CD4-positive, alpha-beta T cell treated with Interleukin-2 at 100 ng/mL for 4 hours (primary cell): ENCODE results near the gene CD68.

Experiments used
- DNase-seq: peaks from one replicate; pipeline ENCODE4 v3.0.0-alpha.2; 2020; ENCODE audit warnings: low spot score

Gene CD68

DNA sequence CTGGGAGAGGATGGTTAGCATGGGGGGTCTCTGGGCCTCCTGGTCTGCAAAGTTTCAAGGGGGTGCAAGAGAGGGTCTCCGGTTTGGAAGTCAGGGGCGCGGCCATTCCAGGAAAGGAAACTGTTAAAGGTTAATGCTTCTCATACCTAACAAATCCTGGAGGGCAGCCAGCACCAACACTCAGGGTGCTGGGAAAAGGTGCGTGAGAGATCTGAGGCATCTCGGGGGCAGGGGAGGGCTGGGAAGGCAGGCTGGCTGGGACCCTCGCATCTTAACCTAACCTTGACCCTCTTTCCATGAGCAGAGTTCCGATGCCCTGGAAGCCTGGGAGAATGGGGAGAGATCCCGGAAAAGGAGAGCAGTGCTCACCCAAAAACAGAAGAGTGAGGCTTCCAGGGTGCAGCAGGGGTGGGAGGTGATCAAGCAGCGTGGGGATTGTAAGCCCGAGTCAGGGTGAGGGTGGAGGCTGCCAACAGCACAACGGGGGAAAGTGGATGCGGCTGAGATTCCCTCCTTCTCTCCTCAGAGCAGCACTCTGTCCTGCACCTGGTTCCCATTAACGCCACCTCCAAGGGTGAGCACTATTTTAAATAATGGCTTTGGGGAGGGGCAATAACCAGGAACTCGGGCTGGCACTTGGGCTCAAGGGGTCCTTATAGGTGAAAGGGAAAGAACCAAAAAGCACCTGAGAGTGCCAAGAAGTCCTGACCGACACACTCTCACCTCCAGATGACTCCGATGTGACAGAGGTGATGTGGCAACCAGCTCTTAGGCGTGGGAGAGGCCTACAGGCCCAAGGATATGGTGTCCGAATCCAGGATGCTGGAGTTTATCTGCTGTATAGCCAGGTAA is 19.9 kb upstream of the CD68 start:
- no peak for DNase-seq

DNA sequence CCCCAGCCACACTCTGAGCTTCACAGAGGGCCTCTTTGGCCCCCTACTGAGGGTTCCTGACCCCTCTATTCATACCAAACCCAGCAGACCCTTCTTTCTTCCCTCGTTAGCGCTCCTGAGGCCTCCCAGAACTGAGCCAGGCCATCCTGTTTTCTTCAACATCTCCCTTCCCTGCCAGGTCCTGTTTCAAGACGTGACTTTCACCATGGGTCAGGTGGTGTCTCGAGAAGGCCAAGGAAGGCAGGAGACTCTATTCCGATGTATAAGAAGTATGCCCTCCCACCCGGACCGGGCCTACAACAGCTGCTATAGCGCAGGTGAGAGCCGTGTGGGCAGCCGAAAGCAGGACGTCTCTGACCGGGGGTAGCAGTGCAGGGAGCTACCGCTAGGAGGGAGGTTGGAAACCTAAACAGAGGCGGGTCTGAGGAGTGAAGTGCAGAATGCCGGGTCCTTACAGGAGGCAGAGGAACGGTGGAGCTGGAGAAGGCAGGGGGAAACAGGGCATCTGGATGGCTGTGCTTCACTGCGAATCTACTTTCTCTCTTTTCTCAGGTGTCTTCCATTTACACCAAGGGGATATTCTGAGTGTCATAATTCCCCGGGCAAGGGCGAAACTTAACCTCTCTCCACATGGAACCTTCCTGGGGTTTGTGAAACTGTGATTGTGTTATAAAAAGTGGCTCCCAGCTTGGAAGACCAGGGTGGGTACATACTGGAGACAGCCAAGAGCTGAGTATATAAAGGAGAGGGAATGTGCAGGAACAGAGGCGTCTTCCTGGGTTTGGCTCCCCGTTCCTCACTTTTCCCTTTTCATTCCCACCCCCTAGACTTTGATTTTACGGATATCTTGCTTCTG is 19.0 kb upstream of the CD68 start:
- peak; percentile 61 for DNase-seq

DNA sequence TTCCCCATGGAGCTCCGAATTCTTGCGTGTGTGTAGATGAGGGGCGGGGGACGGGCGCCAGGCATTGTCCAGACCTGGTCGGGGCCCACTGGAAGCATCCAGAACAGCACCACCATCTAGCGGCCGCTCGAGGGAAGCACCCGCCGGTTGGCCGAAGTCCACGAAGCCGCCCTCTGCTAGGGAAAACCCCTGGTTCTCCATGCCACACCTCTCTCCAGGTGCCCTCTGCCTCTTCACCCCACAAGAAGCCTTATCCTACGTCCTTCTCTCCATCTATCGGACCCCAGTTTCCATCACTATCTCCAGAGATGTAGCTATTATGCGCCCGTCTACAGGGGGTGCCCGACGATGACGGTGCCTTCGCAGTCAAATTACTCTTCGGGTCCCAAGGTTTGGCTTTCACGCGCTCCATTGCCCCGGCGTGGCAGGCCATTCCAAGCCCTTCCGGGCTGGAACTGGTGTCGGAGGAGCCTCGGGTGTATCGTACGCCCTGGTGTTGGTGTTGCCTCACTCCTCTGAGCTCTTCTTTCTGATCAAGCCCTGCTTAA is 18.3 kb upstream of the CD68 start:
- DNase-seq, result peak; percentile 83

DNA sequence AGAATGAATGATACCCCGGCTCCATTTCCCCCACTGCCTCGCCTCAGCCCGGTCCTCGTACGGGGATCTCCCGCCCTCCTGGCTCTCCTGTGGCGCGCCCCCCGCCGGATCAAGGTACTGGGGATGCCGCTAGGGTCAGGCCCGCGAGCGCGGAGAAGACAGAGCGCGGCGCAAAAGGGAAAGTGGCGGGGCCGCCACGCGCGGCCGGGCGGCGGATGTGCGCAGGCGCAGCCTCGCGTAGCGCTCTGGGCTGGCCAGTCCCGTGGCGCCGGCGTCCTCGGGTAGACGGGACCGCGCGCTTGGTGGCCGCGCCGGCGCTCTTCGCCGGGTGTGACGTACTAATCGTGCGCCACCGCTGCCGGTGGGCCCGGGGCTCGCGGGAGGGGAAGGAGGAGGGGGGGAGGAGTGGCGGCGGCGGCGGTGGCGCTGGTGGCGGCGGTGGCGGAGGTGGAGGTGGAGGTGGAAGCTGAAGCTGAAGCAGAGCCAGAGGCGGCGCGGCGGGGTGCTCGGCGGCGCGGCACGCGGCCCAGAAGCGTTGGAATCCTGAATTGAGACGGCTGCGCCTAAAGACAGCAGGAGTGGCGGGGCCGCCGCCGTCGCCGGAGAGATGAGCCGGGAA is 17.7 kb upstream of the CD68 start, which contains the start of gene SENP3:
Gene SENP3 (plus strand): TSS at position 331 of the 619 bp plus-strand sequence. CDS start 1,158 bp downstream, outside the sequence.
- peak; percentile 89 for DNase-seq

DNA sequence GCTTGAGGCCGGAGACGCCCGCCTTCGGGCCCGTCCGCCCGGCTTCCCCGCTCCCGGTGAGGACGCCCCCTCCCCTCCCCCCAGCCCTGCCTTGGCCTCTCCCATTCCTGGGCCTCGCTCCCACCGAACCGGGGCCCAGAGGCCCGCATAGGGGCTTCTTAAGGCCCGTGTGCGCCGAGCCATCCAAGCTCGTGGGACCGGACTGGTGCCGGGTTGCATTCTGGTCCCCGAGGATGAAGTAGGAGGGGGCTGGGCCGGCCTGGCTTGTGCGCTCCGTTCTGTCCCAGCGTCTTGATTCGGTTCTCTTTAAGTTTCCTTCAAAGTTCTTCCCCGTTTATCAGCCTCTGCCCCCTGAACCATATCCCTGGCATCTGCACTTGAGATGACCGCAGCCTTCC is 17.2 kb upstream of the CD68 start:
- DNase-seq, result no peak

DNA sequence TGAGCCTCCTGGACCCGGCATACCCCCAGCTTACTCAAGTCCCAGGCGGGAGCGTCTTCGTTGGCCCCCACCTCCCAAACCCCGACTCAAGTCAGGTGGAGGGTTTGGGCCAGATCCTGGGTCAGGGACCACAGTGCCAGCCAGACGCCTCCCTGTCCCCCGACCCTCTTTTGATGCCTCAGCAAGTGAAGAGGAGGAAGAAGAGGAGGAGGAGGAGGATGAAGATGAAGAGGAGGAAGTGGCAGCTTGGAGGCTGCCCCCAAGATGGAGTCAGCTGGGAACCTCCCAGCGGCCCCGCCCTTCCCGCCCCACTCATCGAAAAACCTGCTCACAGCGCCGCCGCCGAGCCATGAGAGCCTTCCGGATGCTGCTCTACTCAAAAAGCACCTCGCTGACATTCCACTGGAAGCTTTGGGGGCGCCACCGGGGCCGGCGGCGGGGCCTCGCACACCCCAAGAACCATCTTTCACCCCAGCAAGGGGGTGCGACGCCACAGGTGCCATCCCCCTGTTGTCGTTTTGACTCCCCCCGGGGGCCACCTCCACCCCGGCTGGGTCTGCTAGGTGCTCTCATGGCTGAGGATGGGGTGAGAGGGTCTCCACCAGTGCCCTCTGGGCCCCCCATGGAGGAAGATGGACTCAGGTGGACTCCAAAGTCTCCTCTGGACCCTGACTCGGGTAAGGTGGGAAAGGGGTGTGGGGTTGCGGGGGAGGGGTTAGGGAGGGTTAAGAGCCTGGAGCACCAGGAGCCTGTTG is 16.1 kb upstream of the CD68 start:
- DNase-seq, result no peak

DNA sequence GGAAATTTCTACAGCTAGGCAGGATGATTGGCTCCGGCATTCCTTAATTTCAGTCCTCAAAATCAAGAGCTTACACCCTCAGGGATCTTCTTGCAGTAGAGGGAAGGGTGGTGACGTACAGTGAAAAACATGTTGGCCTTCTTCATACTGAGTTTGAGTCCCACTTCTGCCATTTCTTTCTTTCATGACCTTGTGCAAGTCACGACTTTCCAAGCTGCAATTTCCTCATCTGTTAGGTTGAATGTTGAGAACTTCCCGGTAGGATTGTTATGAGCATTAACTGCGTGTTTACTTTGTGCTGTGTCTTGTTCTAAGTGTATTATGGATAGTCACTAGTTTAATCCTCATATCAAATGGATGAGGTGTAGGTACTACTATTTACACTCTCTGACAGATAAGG is 9.9 kb upstream of the CD68 start:
- DNase-seq, result no peak

DNA sequence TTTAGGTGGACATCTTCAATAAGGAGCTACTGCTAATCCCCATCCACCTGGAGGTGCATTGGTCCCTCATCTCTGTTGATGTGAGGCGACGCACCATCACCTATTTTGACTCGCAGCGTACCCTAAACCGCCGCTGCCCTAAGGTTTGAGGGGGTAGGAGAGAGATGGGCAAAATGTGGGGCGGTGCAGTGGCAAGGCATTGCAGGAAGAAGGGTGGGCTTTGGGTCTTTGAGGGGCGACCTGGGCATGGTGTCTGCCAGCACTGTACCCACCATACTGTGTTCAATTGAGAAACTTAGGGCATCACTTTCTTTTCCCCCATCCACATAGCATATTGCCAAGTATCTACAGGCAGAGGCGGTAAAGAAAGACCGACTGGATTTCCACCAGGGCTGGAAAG is 9.1 kb upstream of the CD68 start:
- no peak for DNase-seq

DNA sequence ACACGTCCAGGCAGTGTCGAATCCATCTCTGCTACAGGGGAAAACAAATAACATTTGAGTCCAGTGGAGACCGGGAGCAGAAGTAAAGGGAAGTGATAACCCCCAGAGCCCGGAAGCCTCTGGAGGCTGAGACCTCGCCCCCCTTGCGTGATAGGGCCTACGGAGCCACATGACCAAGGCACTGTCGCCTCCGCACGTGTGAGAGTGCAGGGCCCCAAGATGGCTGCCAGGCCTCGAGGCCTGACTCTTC is 7.2 kb upstream of the CD68 start:
- no peak for DNase-seq

DNA sequence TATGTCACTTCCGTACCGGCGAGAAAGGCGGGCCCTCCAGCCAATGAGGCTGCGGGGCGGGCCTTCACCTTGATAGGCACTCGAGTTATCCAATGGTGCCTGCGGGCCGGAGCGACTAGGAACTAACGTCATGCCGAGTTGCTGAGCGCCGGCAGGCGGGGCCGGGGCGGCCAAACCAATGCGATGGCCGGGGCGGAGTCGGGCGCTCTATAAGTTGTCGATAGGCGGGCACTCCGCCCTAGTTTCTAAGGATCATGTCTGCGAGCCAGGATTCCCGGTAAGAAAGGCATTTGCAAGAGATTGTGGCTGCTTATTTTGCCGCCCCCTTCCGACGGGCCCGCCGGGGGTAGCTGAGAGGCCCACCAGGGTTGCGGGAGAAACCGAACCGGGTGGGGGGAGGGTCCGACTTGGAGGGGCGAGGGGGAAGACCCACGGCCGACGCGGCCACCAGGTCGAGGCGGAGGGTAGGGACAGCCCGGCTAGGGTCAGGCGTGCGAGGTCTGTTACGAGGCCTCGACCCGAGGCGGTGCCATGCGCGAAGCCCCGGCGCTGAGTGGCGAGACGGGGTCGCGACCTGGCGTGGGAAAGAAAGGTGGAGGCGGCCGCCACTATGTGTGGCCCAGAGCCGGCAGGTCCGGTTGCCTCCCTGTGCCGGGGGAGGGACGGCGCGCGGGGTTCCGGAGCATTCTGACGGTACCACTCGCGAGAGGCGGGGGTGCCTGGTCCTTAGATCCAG is 6.7 kb upstream of the CD68 start:
- DNase-seq, result peak; percentile 100

DNA sequence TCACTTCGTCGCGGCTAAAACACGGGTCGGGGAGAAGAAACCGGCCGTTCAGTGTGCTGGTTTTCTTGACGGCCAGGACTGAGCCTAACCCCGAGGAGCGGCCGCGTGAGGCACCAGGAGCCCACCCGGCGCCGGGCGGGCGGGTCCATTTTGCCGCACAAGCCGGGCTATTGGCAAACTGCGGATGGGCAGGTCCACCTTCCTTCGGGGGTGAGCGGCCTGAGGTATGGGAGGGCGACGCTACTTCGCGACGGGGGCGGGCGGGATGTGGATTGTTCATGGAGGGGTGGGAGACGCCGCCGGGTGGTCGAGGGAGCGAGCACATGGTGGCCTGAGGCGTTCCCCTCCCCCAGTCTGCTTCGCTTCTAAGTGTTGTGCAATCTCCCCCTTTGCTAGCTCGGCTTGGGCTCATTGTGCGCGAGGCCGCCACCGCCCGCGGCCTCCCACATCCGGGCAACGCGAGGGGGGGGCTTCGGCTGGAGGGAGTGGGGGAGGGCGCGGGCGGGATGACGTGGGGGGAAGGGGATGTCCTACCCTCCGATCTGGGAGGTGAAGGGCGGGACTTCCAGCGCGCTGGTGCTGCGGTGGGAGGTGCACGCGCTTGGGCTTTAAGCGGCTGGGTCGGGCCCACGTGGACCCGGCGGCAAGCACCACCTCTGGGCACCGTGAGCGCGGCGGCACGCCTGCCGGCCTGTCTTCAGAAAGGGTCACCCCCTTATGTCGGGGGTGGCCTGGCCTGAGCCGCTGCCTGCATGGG is 5.9 kb upstream of the CD68 start:
- peak; percentile 93 for DNase-seq

DNA sequence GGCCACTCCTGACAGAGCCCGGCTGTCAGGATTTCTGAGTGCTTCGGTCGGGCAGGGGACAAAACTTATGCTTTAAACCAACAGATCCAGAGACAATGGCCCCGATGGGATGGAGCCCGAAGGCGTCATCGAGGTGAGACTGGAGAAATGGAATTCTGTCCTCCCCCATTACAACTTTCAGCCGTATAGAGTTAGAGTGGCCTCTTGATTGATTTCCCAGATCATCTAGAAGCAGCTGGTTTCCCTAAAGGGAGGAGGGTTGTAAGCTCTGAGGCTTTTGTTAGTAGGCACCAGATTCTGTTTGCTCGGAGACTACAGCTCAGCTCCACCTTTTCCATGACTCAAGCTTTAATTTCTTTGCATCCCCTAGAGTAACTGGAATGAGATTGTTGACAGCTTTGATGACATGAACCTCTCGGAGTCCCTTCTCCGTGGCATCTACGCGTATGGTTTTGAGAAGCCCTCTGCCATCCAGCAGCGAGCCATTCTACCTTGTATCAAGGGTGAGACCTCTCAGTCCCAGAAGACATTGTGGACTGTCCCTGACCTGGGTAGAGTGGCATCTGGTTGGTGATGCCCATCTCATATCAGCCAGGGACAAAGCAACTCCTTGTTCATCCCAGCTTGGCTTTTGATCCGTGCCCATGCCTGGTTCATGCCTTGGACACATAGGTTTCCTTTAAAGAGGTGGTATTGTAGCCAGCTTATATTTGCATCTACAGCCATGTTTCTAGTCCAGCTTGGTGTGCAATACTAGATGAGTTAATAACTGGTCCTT is 5.1 kb upstream of the CD68 start:
- DNase-seq, result no peak

DNA sequence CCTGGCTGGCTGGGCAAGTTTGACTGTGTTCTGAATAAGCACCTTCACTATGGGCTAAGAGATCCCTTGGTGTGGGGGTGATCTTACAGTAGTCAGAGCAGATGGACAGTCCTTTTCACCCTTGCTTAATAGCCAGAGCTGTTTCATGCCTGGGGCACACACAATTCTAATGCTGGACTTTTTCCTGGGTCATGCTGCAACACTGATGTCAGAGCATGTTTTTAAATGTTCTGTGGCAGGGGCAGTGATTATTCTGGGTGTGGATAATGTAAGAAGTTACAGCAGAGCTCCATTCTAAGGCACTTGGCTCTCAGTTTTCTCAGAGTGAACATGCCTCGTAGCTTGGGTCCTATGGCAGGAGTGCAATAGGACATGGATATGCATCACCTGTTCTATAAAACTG is 4.0 kb upstream of the CD68 start:
- DNase-seq, result no peak

DNA sequence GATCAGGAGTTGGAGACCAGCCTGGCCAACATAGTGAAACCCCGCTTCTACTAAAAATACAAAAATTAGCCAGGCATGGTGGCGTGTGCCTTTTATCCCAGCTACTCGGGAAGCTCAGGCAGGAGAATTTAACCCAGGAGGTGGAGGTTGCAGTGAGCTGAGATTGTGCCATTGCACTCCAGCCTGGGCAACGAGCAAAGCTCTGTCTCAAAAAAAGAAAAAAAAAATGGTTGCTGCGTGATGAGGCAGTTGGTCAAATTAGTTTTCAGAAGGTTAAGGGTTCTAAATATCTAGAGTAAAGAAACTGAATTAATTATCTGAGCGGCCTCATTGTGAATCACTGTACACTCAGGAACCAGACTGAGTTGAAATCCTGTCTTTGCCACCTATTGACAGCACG is 3.5 kb upstream of the CD68 start:
- DNase-seq, result no peak

DNA sequence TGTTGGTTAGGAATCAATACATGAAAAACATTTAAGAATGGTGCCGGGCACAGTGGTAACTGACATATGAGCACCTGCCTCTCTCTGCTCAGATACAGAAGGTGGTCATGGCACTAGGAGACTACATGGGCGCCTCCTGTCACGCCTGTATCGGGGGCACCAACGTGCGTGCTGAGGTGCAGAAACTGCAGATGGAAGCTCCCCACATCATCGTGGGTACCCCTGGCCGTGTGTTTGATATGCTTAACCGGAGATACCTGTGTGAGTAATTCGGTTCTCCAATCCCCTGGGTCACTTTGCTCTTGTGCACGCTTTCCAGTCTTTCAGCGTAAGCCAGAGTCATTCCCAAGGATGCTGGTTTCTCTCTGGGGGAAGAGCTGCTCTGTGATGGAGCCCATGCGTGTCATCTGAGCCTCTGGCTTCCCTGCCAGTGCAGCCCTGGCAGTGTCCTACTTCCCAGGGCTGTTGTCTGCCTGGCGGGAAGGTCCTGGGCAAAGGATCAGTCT is 3.0 kb upstream of the CD68 start:
- DNase-seq, result no peak

DNA sequence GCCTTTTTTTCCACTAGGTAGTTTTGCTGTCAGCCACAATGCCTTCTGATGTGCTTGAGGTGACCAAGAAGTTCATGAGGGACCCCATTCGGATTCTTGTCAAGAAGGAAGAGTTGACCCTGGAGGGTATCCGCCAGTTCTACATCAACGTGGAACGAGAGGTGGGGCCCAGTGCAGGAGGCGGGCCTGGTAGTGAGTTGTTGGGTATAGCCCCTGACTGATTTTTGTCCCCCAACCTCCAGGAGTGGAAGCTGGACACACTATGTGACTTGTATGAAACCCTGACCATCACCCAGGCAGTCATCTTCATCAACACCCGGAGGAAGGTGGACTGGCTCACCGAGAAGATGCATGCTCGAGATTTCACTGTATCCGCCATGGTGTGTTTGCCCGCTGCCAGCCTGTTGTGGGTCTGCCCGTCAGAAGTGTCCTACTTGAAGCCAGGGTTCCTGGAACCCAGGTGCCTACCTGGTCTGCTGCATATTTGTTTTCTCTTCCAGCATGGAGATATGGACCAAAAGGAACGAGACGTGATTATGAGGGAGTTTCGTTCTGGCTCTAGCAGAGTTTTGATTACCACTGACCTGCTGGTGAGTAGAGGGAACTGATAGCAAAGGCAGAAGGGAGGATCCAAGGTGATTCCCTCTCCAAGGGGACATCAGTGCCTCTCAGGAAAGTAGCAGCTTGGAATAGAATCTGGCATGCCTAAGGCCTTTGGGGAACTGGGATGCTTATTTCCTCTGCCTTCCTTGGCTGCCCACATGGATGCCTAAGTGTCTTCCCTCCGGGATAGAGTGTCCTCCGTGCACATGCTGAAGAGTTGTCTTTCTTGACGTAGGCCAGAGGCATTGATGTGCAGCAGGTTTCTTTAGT is 1.9 kb upstream of the CD68 start:
- DNase-seq, result no peak

DNA sequence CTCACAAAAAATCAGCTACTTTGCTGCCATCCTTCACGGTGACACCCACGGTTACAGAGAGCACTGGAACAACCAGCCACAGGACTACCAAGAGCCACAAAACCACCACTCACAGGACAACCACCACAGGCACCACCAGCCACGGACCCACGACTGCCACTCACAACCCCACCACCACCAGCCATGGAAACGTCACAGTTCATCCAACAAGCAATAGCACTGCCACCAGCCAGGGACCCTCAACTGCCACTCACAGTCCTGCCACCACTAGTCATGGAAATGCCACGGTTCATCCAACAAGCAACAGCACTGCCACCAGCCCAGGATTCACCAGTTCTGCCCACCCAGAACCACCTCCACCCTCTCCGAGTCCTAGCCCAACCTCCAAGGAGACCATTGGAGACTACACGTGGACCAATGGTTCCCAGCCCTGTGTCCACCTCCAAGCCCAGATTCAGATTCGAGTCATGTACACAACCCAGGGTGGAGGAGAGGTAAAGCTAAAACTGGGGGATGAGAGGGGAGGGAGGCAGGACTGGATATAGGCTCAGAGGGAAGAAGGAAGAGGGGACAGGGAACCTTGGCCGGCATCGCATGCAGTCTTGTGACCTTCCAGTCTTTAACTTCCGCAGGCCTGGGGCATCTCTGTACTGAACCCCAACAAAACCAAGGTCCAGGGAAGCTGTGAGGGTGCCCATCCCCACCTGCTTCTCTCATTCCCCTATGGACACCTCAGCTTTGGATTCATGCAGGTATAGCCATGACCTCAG is 581 bp downstream of the CD68 start:
- no peak for DNase-seq
